HEK293T (cell line): ENCODE measurements around the gene DMD.

Experiments
- FOXA1 ChIP-seq: fragments of 450-650 bp; IDR thresholded peaks from 2 replicates; pipeline ENCODE4 v1.6.1; 2016; ENCODE audit warnings: mild to moderate bottlenecking
- FOXK2 ChIP-seq: fragments of 450-650 bp; IDR thresholded peaks from 2 replicates; pipeline ENCODE4 v1.6.1; 2016; ENCODE audit warnings: mild to moderate bottlenecking
- TARDBP ChIP-seq: fragments of 450-650 bp; IDR thresholded peaks from 2 replicates; pipeline ENCODE4 v1.6.1; 2016

DNA sequence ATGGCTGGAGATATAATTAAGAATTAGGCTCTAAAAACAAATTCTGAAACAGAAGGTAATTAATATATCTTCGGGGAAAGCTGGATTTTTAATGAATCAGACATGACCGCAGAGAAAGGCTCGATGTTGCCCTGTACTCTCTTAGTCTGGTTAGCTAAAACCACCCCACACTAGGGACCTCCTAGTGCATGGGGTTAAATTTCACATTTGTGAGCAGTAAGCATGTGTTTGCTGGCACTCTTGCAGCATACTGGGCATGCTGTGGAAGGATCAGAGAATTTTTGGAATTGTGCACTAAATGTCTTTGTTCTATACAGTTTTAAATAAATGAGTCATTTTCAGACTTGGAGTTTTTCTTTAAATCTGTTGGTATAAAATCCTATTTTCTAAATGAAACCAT, 1663.9 kb downstream of the DMD start:
- TF ChIP-seq TARDBP (no peak), FOXK2 (no peak), FOXA1 (no peak)
